Limb (tissue), 2 donors: ENCODE results near the gene KCNQ1.

Source experiments
- DNase-seq, 2 donors: peaks; one replicate each; pipeline ENCODE4 v3.0.0-alpha.2; 2016; ENCODE audit errors: extremely low spot score in 2 of 2

Gene KCNQ1

DNA sequence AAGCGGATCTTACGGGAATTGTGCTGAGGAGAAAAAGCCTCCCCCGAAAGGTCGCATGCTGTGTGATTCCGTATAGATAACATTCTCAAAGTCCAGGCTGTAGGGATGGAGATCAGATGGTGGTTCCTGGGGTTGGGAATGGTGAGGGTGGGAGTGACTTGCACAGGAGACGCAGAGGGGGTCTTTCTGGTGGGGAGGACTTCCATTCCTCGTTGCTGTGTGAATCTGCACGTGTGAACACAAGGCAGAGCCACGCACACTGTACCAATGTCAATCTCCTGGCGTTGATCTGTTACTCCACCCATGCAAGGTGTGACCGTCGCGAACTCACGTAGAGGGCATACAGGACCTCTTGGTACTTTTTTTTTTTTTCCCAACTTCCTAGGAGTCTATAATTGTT lies 313.9 kb downstream of the KCNQ1 start:
- no peak for DNase-seq

DNA sequence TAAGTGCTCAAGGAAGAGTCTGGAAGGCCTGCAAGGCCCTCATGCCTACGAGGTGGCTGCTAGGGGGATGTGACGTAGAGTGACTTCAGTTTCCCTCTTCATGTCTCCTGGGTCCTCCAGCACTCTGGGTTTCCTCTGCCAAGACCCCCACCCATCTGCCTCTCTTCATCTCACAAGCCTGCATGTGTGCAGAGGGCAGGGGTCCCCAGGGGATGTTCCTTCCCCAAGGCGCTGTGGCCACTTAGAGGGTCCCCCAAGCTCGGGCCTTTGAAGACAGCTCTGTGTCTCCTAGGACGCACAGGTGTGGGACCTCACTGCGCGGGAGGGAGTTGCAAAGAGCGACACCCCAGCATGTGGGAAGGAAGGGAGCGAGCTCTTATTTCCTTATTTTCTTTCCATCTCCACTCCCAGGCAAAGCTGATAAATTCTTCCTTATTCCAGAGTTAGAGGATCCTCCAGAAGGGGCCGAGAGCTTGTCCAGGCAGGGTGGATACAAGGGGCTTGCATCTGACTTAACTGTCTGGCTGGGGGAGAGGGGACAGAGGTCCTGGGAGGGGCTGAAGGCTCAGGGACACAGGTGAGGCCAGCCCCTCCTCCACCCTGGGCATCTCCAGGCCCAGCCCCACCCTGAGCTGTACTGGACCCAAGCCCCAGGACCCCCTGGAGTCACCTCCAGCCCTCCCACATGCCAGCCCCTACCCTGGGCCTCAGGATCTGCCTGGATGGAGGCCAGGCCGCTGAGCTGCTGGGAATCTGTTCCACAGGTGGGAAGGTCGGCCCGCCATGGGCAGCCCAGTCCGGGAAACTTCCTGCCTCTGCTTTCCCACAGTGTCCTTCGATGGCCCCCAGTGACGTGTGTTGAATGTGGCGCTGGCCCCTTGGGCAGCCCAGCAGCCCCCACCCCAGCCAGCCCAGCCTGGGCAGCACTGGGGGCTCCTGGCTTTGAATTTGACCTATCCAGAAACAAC lies 314.7 kb downstream of the KCNQ1 start:
- DNase-seq: peak in 1 of 2 donors; percentile 56

DNA sequence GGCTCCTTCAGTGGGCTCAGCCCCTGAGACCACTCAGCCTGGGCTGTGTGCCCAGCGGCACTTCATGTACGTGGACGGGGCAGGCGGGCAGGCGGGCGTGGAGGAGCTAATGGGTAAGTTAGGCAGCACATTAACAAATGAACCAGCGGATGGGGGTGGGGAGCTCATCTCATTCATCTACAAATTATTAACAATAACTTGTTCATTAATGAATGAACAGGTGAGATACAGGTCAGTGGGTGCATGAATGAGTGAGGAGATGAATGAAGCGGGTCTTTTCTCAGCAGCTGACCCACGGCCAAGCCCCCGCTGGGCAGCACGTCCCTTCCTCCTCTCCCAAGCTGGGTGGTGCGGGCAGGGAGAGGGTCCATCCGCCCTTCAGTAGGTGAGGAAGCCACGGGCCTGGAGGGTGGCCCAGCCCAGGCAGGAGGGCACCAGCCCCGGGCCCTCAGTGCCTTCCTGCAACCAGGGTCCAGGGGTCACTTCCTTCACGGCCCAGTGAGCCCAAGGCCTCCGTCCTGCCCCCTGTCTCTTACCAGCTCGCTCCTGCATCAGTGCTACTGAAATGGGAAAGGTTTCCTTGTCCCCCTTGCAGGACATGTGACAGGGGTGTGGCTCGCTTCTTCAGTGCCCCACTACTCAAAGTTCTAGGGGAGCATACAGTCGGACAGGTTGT lies 315.5 kb downstream of the KCNQ1 start:
- DNase-seq: no peak

DNA sequence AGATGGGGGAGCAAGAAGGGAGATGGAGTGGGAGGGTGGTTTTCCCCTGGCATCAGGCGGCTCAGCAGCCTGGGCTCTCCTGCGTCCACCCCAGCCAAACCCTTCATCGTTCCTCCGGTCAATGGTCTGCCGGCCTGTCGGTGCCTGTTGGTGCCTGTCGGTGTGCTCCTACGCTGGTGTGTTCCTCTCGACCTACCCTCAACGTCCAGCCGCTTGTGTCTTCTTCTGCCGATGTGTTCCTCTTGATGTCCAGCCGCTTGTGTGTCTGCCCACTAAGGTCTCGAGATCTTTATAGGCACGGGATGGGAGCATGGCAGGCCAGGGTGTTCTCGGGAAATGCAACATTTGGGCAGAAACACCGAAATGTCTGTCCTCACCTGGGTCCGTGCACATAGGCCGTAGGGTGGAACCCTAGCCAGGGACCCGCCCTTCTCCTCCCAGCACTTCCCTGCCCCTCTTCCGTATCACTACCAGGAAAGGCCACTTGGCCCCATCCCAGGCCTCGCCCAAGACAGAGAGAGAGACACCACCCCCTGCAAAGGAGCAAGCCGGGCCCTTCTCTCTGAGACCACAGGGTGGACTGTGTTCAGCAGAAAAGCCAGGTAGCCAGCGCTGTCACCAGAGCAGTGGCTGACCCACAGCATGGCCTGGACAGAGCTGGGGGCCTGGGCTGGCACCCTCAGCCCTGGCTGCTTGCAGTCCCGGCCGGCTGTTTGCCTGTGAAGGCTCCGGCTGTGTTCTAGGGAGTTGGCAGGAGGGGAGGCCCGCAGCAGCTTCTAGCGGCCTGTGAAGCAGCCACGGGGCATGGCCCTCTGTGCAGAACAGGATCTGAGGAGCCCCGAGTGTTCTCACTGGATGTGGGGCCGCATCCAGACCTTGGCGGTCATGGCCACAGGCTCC lies 316.6 kb downstream of the KCNQ1 start:
- DNase-seq: no peak

DNA sequence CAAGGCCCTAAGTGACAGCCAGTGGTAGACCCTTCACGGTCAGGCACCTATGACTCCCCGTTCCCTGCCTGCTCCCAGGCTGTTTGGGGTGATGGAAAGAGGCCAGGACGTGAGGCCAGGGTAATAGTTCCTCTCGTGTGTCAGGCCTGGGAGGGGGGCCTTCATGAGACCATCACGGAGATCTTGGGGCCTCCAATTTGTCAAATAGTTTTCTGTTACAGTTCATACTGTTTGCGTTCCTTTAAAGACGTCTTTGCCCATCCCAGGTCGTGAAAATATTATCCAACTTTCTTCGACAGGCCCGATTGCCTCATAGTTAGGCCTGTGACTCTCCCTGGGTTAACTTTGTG lies 317.2 kb downstream of the KCNQ1 start:
- DNase-seq: no peak

DNA sequence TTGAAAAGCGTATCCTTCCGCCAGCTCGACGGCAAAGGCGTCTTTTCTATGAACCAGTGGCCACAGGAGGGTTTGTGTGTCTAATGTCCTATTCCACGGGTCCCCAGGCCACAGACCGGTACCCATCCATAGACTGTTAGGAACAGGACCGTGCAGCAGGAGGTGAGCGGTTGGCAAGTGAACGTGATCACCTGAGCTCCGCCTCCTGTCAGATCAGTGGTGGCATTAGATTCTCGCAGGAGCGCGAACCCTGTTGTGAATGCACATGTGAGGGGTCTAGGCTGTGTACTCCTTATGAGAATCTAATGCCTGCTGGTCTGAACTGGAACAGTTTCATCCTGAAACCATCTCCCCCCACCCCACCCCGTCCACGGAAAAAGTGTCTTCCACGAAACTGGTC lies 317.6 kb downstream of the KCNQ1 start:
- no peak for DNase-seq

DNA sequence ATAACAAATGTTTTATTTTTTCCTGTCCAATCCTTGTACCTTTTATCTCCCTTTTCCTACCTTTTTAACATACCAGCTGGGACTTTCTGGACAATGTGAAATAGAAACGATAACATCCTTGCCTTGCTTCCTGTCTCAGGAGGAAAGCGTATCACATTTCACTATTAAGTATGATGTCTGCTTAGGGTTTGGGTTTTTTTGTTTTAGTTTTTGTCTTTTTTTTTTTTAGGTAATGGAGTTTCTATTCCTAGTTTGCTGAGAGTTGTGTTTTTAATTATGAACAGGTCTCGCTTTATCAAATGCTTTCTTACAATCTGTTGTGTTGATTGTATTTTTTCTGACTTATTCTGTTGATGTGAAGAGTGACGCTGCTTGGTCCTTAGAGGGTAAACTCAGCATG lies 319.2 kb downstream of the KCNQ1 start:
- no peak for DNase-seq

DNA sequence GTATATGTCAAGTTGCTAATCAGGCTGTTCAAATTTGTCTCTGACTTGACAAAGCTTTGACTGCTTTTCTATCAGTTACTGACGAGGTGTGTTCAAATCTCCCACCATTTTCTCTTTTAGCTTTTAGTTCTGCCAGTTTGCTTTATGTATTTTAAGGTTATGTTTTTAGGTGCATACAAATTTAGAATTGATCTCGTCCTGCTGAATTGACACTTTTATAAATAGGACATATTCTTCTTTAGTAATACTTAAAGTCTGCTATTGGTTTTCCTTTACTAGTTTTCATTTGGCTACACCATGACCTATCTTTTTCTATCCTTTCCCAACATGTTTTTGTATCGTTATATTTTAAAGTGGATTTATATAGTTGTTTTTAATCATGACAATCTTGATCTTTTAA lies 320.7 kb downstream of the KCNQ1 start:
- no peak for DNase-seq

DNA sequence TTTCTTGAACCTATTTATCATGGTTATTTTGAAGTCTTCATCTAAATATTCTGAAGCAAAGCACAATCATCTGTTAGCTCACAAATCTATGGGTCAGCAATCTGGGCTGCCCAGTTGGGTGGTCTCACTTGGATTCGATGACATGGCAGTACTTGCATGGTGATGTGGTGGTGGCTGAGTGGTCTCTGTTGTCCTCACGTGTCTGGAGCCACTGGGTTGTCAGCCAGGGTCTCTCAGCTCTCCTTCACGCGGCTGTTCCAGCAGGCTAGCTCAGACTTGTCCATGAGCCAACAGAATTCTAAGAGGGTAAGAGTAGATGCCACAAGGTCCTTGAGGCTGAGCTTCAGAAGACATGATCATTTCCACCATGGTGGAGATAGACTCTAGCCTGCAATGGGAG lies 321.4 kb downstream of the KCNQ1 start:
- no peak for DNase-seq

DNA sequence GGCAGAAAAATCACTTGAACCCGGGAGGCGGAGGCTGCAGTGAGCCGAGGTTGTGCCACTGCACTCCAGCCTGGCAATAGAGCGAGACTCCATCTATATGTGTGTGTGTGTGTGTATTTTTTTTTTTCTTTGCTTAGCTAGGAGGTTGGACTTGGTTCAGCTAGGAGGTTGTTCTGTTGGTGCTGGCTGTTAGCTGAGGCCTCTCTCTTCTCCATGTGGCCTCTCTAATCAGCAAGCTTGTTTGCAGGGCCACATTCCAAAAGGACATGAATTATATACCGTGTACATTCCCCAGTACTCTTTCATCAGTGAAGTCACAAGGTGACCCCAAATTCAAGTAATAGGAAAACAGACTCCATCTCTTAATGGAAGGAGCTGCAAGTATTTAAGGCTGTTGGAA lies 322.3 kb downstream of the KCNQ1 start:
- DNase-seq: no peak

DNA sequence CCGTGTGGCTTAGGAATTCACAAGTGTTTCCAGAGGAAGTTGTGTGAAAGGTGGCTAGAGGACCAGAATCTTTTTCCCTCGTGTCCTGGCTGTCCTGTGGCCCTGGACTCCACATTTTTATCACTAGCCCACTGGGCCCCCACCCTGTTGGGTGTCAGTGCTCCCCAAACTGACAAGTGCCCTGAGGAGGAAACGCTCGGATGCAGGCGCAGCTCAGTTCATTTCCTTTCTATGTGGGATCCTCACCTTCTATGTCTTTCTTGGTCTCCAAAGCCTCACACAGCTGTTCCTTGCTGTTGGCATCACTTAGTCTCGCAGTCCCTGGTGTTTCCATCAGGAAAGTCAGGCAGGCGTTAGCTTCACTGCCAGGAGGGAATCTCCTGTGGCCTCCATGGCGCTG lies 323.0 kb downstream of the KCNQ1 start:
- no peak for DNase-seq

DNA sequence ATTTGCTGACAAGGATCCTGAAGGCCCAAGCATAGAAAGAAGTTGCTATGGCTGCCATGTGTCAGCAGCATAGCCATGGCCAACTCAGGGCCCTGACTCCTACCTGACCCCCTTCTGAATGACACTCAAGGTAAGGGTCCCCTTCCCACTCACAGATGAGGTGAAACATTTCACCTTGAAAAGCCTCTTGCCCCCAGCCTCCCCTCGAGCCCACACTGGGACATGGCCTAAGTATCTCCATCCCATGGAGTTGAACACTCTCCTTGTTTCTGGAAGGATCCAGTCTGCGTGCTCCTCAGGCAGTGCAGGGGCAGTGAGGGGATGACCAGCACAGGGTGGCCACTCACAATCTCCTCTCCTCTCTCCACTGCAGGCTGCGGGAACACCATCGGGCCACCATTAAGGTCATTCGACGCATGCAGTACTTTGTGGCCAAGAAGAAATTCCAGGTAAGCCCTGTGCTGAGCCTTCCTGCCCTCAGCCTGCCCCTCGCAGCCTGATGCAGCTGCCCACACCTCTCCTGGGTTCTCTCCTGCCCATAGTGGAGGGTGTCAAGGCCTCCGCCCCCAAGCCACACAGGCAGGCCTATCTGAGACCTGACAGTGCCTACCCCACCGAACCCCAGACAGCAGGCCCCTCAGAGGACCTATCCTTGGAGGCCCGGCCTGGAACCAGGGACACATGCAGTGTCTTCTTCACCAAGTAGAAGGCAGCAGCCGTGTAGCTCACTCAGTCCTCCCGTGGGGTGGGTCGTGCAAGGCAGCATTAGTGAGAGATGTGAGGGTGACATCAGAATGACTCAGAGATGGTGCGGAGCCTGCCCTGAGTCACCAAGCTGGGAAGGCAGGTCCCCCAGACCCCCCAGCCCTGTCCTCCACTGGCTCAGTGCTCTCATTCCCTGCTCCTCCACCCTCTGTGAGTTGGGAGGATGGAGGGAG lies 323.9 kb downstream of the KCNQ1 start:
- DNase-seq: no peak

DNA sequence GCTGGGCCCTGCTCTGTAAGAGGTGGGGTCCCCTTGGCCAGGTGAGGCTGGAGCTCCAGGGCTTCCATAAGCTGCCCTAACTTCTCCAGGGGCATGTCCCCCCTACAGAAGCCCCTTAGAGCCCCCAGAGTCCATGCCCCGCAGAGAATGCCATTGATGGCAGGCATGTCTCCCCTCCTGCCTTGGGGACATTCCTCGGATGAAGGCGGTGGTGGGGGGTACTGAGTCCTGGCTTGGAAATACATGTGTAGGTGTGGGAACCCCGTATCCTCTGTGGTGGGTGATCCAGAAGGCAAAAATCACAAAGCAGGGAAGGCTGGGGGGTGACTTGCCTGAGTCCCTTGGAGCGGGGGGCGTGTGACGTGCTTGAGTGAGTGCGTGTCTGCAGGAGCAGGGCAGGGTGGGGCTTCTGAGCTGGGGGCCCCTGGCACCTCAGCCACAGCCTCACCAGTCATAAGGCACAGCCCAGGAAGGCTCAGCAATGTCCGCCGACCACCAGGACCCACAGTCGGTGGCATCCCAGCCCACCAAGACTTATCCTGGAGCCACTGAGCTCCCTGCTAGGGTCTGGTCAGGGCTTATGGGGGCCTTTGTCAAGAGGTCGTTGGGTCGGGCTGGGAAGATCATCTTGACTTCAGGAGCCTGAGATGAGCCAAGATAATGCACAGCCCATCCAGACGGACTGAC lies 324.7 kb downstream of the KCNQ1 start:
- no peak for DNase-seq

DNA sequence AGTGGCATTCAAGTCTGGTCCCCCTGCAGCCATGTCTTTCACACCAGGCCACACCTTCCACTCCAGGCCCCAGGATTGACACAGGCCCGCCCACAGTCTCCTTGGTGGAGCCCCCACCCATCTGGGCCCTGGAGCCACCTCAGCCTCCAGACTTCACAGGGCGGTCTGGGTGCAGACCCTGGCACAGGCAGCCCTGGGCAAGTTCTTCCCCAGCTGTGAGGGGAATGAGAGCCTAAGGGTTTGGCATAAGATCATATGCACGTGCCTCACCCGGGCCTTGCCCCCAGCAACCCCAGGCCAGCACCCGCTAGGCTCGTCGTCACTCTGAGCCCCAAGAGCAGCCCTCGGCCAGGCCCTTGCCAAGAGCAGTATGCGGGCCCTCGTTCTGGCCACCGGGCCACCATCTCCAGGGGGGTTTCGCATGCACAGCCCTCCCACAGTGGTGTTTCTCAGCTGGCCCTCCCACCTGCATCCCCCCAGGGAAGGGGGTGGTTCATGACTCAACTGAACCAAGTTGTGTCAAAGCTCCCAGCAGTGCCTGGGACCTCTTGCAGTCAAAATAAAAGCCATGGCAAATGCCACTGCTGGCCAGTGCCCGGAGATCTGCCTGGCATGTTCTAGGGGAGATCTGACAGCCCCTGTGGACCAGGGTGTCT lies 325.4 kb downstream of the KCNQ1 start:
- DNase-seq: no peak

DNA sequence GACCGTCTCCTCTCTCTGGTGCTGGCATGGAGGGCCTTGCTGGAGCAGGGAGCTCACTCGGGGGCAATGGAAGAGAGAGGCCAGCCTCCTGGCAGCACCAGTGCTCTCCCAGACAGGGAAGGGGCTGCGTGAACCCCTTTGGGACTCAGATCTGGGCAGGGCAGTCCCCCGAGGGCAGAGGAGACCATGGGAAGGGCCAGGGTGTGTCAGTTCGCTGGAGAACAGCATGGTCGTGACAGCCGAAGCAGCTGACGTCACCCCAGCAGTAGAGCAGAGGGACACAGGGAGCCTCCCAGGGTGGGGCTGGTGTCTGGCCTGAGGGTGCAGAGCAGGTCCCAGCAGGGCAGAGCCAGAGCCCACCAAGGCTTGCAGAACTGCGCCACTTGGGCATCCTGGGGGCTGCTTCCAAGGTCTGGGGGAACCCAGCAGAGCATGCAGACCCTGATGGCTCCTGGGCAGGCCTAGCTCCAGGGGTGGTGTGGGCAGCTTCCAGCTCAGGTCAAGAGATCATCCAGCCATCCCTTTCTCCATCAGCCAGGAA lies 326.0 kb downstream of the KCNQ1 start:
- no peak for DNase-seq

DNA sequence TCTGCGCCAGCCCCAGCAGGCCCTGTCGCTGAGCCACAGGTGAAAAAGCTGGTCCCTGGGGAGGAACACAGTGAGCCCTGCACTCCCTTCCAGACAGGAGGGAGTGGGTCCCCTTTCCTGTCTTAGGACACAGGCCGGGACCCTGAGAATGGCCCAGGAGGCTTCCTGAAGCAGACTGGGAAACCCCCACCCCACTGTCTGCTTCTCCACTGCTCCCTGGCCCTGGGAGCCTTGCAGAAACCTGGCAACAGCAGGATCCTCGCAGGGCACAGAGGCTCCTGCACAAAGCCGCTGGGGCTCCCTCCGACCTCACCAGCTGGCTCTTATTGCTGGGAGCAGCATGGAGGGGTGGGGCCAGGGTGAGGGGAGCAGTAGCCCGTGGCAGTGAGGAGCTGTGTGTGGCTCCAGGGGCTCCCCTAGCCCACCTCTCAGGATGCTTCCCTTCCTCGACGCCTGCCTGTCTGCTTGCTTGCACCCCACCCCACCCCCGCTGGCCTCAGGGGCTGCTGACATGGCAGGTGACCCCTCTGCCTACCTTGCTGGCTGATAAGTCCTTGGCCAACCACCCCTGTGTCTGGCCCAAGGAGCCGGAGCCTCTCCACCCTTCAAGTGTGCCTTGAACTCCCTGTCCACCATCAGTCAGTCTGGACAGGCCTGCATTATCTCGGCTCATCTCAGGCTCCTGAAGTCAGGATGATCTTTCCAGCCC lies 327.1 kb downstream of the KCNQ1 start:
- DNase-seq: no peak

DNA sequence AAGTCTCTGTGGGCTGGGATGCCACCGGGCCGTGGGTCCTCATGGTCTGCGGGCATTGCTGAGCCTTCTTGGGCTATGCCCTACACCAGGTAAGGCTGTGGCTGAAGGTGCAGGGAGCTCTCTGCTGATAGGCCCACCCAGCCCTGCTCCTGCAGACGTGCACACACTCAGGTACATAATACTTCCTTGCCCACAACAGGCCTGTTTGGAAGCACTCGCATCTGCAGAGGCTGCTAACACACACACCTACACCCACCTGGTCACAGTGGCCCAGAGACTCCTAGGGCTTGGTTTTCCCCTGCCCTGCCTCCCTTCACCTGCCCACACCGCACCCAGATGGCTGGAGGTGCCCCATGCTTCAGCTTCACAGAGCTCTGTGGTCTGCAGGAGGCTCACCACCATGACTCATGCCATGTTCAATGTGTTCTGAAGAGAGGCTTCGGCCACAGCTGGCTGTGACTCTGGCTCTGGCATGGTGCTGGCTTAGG lies 327.8 kb downstream of the KCNQ1 start:
- DNase-seq: no peak
